Heart left ventricle (tissue), 16 donors: ENCODE measurements around the gene PTPRN2. TPM values are rescaled to one million over a fixed set of nuclear protein-coding genes. Genes with fewer than 3 reads are reported as not detected.

Source experiments
- ATAC-seq, 4 donors: fragments of 200-7000 bp; cut with Tn5 transposase; one replicate each; pipeline ENCODE4 v1.9.1; 2020 to 2022; ENCODE audit warnings: moderate library complexity in 4 of 4, mild to moderate bottlenecking in 3 of 4, moderate number of reproducible peaks in 1 of 4
- DNase-seq, 5 donors: peaks; one replicate each; pipeline ENCODE4 v3.0.0-alpha.2; 2020
- H3K27ac ChIP-seq, 12 donors: fragments of 200-600 bp; sonication (generic) in 4 of 12; one replicate each; pipeline versions ENCODE4 v1.5.0 to v1.8.0; 2016 to 2022; ENCODE audit warnings: mild to moderate bottlenecking in 2 of 12
- H3K27me3 ChIP-seq, 9 donors: fragments of 200-600 bp; sonication (generic) in 2 of 9; one replicate each; pipeline versions ENCODE4 v1.5.1 to v1.8.0; 2016 to 2022; ENCODE audit warnings: mild to moderate bottlenecking in 3 of 9
- H3K36me3 ChIP-seq, 9 donors: fragments of 200-600 bp; sonication (generic) in 2 of 9; one replicate each; pipeline versions ENCODE4 v1.5.0 to v1.8.0; 2018 to 2022; ENCODE audit warnings: mild to moderate bottlenecking in 2 of 9
- H3K4me1 ChIP-seq, 12 donors: fragments of 200-600 bp; sonication (generic) in 4 of 12; one replicate each; pipeline versions ENCODE4 v1.5.0 to v1.8.0; 2016 to 2022; ENCODE audit warnings: mild to moderate bottlenecking in 3 of 12
- H3K4me3 ChIP-seq, 12 donors: fragments of 200-600 bp; sonication (generic) in 4 of 12; one replicate each; pipeline versions ENCODE4 v1.5.0 to v1.8.0; 2017 to 2022; ENCODE audit warnings: mild to moderate bottlenecking in 9 of 12, moderate library complexity in 4 of 12
- H3K9me3 ChIP-seq, 12 donors: fragments of 200-600 bp; sonication (generic) in 4 of 12; one replicate each; pipeline versions ENCODE4 v1.5.0 to v1.8.0; 2016 to 2022; ENCODE audit warnings: mild to moderate bottlenecking in 1 of 12
- POLR2A ChIP-seq, 2 donors: fragments of 450-650 bp; IDR thresholded peaks; one replicate each; pipeline ENCODE4 v1.6.1; 2017; ENCODE audit warnings: antibody characterized with exemption in 2 of 2, mild to moderate bottlenecking in 2 of 2, moderate library complexity in 2 of 2
- WGBS, 4 donors: extraction: QIAGEN DNeasy Blood & Tissue Kit in 2 of 4; methylation state at CpG; one replicate each; pipeline versions ENCODE4 v1.1.5 to v1.1.7; 2013 to 2018; 5-methylcytosine and 5-hydroxymethylcytosine counted together
- intact Hi-C, 10 donors: fragments of 100-400 bp; cut with DNase I; formaldehyde crosslinking; loops; one replicate each; pipeline versions ENCODE4 v1.11.1 to v1.14.2; 2022
- polyA plus RNA-seq, 2 donors: library from polyadenylated mRNA; stranded (reverse); fragments of 200-250 nt; gene quantifications; one replicate each; pipeline ENCODE4 v1.2.3, GENCODE V29; 2013
- total RNA-seq, 9 donors: library from RNA; depleted of rRNA in 2 of 9; stranded (reverse); fragments of >200 nt in 2 of 9; fragmentation: NEBNext Ultra II Directional in 3 of 9; extraction: Animal tissue kit (Norgen Biotek cat#: 25700) in 3 of 9; gene quantifications; one replicate each; pipeline versions ENCODE4 v1.1.0 to v1.2.4, GENCODE V29; 2016 to 2023
- TF ChIP-seq, protein P1 (sequence below), 12 donors: fragments of 200-600 bp; sonication (generic) in 4 of 12; IDR thresholded peaks; one replicate each; pipeline versions ENCODE4 v1.5.0 to v1.8.0; 2018 to 2022; ENCODE audit warnings: antibody characterized with exemption in 12 of 12, mild to moderate bottlenecking in 5 of 12
- donor health status: ischemic (EF 13 %, LVEDD 7.1; RV severe dilation, severe dysfunction).
- donor health status: healthy with polysubstance abuse.
- donor health status: DM: no; HTN: yes; CAD: no.
- donor health status: DM: no; HTN: no; CAD: no.
- donor health status: ischemic (EF 25% LVEDD 6.9; RV normal size, moderate dysfunction).
- donor health status: ischemic (EF 25% LVEDD 5.7; RV mildly dilated, moderate dysfunction).
- donor health status: healthy.
- donor health status: DM: yes; HTN: yes; CAD: no.
- donor health status: ischemic (EF 35%, LVEDD 5.7; RV mildly dilated, moderate dysfunction).
- donor health status: nonischemic (EF 11% LVEDD 7.7; RV severe dilation, severe dysfunction).
- donor health status: DM: yes; HTN: yes; CAD: no.
- donor health status: PGD.
- donor health status: ischemic (EF 29% LVEDD 5.4; RV normal size, mild dysfunction).
- donor health status: nonischemic (EF 23%, LVEDD 6.1; RV moderate dilation, normal function).

Gene PTPRN2
- total and polyA plus RNA-seq, 11 donors, result 0.61 to 2.3 (median 1.3) TPM

- TF ChIP-seq, protein P1, sequence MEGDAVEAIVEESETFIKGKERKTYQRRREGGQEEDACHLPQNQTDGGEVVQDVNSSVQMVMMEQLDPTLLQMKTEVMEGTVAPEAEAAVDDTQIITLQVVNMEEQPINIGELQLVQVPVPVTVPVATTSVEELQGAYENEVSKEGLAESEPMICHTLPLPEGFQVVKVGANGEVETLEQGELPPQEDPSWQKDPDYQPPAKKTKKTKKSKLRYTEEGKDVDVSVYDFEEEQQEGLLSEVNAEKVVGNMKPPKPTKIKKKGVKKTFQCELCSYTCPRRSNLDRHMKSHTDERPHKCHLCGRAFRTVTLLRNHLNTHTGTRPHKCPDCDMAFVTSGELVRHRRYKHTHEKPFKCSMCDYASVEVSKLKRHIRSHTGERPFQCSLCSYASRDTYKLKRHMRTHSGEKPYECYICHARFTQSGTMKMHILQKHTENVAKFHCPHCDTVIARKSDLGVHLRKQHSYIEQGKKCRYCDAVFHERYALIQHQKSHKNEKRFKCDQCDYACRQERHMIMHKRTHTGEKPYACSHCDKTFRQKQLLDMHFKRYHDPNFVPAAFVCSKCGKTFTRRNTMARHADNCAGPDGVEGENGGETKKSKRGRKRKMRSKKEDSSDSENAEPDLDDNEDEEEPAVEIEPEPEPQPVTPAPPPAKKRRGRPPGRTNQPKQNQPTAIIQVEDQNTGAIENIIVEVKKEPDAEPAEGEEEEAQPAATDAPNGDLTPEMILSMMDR (IDR thresholded peaks at IDR 0.05), result no peak
- no peak for TF ChIP-seq POLR2A (IDR thresholded peaks at IDR 0.05)
- Histone ChIP-seq H3K4me1 (no peaks in the 10 kb centered on the region), H3K27ac (no peak overlapping the region), H3K4me3 (no peak overlapping the region), H3K9me3 (peaks cover 0 to 18% (median 0%) of the 10 kb centered on the region in 12 donors), H3K27me3 (peaks cover 0 to 8% (median 0%) of the 10 kb centered on the region in 9 donors), H3K36me3 (no peaks in the 10 kb centered on the region)
- WGBS, 4 donors, result 71 to 79% (median 74%) methylated on average over 7 of the region's 7 CpGs
- ATAC-seq, result no peak
- intact Hi-C loops, result no loop called here
- peak in 1 of 5 donors; percentile 54 for DNase-seq
Observed at GRCh38 chr7:157954901-157955300, 632.7 kb downstream of the PTPRN2 start.

- intact Hi-C loops, result no loop called here
- TF ChIP-seq POLR2A (IDR thresholded peaks at IDR 0.05), result no peak
- TF ChIP-seq, protein P1 (IDR thresholded peaks at IDR 0.05), result no peak
- Histone ChIP-seq H3K9me3 (peaks cover 0 to 14% (median 2%) of the 10 kb centered on the region in 12 donors), H3K4me1 (no peaks in the 10 kb centered on the region), H3K27me3 (no peaks in the 10 kb centered on the region), H3K27ac (no peak overlapping the region), H3K36me3 (no peaks in the 10 kb centered on the region), H3K4me3 (no peak overlapping the region)
- peak in 1 of 5 donors; percentile 45 for DNase-seq
- ATAC-seq, result no peak
- 81 to 88% (median 82%) methylated on average over 18 to 25 of the region's 25 CpGs for WGBS, 4 donors
Observed at GRCh38 chr7:157952841-157953645, 634.6 kb downstream of the PTPRN2 start.

- peak in 1 of 4 donors; percentile 27 for ATAC-seq
- Histone ChIP-seq H3K9me3 (peaks cover 0 to 21% (median 10%) of the 10 kb centered on the region in 12 donors), H3K4me3 (no peak overlapping the region), H3K4me1 (no peaks in the 10 kb centered on the region), H3K27me3 (no peaks in the 10 kb centered on the region), H3K36me3 (no peaks in the 10 kb centered on the region), H3K27ac (no peak overlapping the region)
- 80 to 85% (median 84%) methylated on average over 21 of the region's 21 CpGs for WGBS, 4 donors
- TF ChIP-seq POLR2A (IDR thresholded peaks at IDR 0.05), result no peak
- TF ChIP-seq, protein P1 (IDR thresholded peaks at IDR 0.05), result no peak
- intact Hi-C loops, result no loop called here
- peak in 1 of 5 donors; percentile 28 for DNase-seq
Observed at GRCh38 chr7:157952050-157952667, 635.5 kb downstream of the PTPRN2 start.

DNA sequence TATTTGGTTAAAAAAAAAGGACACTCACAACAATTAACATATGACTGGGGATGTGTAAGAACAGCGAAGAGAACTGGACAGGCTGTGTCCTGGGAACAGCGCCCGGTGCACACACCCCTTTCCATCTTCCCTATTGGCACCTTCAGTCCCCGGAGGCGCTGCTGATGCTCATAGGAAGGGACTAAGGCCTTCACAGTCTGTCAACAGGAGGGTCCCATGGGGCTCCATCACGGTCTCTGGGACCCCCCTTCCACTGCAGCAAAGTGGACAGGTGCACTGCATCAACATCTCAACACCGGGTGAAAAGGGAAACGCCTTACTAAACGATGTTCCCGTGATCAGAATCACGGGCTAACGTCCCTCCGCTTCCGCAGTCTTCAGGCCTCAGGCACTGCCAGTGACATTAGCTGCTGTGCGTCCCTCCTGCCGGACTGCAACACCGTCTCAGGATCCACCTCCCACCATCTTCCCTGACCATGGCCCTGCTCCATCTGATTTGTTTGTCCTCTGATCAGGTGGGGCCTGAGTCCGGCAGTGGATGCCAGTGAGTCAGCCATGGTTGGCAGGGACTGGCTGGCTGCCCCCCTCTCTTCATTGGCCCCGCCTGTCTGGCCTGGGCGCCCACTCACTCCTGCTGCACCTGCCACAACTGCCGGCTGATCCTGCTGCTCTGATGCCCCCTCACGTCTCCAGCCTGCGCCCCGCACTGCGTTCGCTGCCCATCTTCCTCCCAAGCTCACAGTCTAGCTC lies 636.1 kb downstream of the PTPRN2 start:
- intact Hi-C loops, result no loop called here
- ATAC-seq, result no peak
- H3K36me3 ChIP-seq, result no peaks in the 10 kb centered on the region
- H3K27ac ChIP-seq, result no peak overlapping the region
- H3K4me1 ChIP-seq, result no peaks in the 10 kb centered on the region
- H3K4me3 ChIP-seq, result no peak overlapping the region
- DNase-seq, result peak in 1 of 5 donors; percentile 40
- H3K9me3 ChIP-seq, result peaks cover 0 to 28% (median 16%) of the 10 kb centered on the region in 12 donors
- no peak for TF ChIP-seq POLR2A (IDR thresholded peaks at IDR 0.05)
- TF ChIP-seq, protein P1 (IDR thresholded peaks at IDR 0.05), result no peak
- 82 to 88% (median 84%) methylated on average over 26 of the region's 26 CpGs for WGBS, 4 donors
- H3K27me3 ChIP-seq, result no peaks in the 10 kb centered on the region
